ENCODE results near the gene PTPRN2.

GRCh38 chr7:158175779-158176178, 411.8 kb downstream of the PTPRN2 start:
- TF ChIP-seq EZH2 (IDR thresholded peaks at IDR 0.05): no peak
- no peak for TF ChIP-seq CTCF (IDR thresholded peaks at IDR 0.05 in 2 of 3, conservative IDR thresholded peaks at IDR 0.05 in 1 of 3; ENCODE audit: borderline replicate concordance in 1 of 3, insufficient read depth in 1 of 3, low read depth in 2 of 3, low read length in 2 of 3)
- no peak for TF ChIP-seq POLR2A (IDR thresholded peaks at IDR 0.05; ENCODE audit: borderline replicate concordance, extremely low read depth, insufficient read depth, insufficient read length)
- TF ChIP-seq POLR2AphosphoS5 (IDR thresholded peaks at IDR 0.05; ENCODE audit: low read depth, low read length): no peak
- TF ChIP-seq EZH2phosphoT487 (IDR thresholded peaks at IDR 0.05; ENCODE audit: borderline replicate concordance): no peak
- TF ChIP-seq REST (IDR thresholded peaks at IDR 0.05; ENCODE audit: low read depth): no peak
- TF ChIP-seq, protein P1, sequence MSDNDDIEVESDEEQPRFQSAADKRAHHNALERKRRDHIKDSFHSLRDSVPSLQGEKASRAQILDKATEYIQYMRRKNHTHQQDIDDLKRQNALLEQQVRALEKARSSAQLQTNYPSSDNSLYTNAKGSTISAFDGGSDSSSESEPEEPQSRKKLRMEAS (IDR thresholded peaks at IDR 0.05): no peak
- no peak for TF ChIP-seq SIN3A (IDR thresholded peaks at IDR 0.05; ENCODE audit: low read depth)
- no peak for TF ChIP-seq ELF1 (IDR thresholded peaks at IDR 0.05; ENCODE audit: borderline replicate concordance, low read depth)
- no peak for TF ChIP-seq CEBPB (IDR thresholded peaks at IDR 0.05; ENCODE audit: low read depth)
- TF ChIP-seq ZNF274 (IDR thresholded peaks at IDR 0.05; ENCODE audit: low read depth, low read length): no peak
- TF ChIP-seq CBX3 (IDR thresholded peaks at IDR 0.05; ENCODE audit: low read depth): no peak
- no peak for TF ChIP-seq ZFX (IDR thresholded peaks at IDR 0.05)
- TF ChIP-seq EGR1 (IDR thresholded peaks at IDR 0.05; ENCODE audit: low read depth): no peak
